HFF-Myc (cell line): Measurements from ENCODE around the gene ARHGEF12.

Experiments
- DNase-seq: peaks from one replicate; pipeline ENCODE4 v3.0.0-alpha.2; 2011; ENCODE audit warnings: low read depth; ENCODE audit errors: extremely low read depth
- H3K4me3 ChIP-seq: replicated peaks from 2 replicates; pipeline ENCODE4 v1.5.1; 2011; ENCODE audit warnings: low read depth, mild to moderate bottlenecking, control low read depth, low read length
- CTCF ChIP-seq: IDR thresholded peaks from 2 replicates; pipeline ENCODE4 v1.5.1; 2012; ENCODE audit warnings: mild to moderate bottlenecking, low read depth, low read length, control low read depth; ENCODE audit errors: missing control alignments

Gene ARHGEF12

GRCh38 chr11:120350637-120351036 is 14.4 kb downstream of the ARHGEF12 start:
- no peak overlapping the region for H3K4me3 ChIP-seq
- no peak for DNase-seq
- no peak for TF ChIP-seq CTCF

GRCh38 chr11:120352405-120352804 is 16.2 kb downstream of the ARHGEF12 start:
- DNase-seq: no peak
- H3K4me3 ChIP-seq: no peak overlapping the region
- no peak for TF ChIP-seq CTCF

GRCh38 chr11:120354068-120354467 is 17.9 kb downstream of the ARHGEF12 start:
- no peak overlapping the region for H3K4me3 ChIP-seq
- no peak for TF ChIP-seq CTCF
- no peak for DNase-seq

GRCh38 chr11:120354779-120355178 is 18.6 kb downstream of the ARHGEF12 start:
- TF ChIP-seq CTCF: no peak
- DNase-seq: no peak
- H3K4me3 ChIP-seq: no peak overlapping the region

GRCh38 chr11:120357620-120358019 is 21.4 kb downstream of the ARHGEF12 start:
- DNase-seq: no peak
- TF ChIP-seq CTCF: no peak
- no peak overlapping the region for H3K4me3 ChIP-seq

- DNase-seq: no peak
- H3K4me3 ChIP-seq: no peak overlapping the region
- TF ChIP-seq CTCF: no peak
These were observed 22.5 kb downstream of the ARHGEF12 start for GRCh38 chr11:120358729-120359128.

GRCh38 chr11:120363436-120363835 is 27.2 kb downstream of the ARHGEF12 start:
- DNase-seq: no peak
- TF ChIP-seq CTCF: no peak
- H3K4me3 ChIP-seq: no peak overlapping the region
